ENCODE results near the gene MRPS6.

The MRPS6 gene

GRCh38 chr21:34071683-34072082 lies 1.7 kb upstream of the MRPS6 start:
- H3K27me3 ChIP-seq (replicated peaks in 2 of 5; ENCODE audit: control insufficient read depth in 4 of 5, insufficient read depth in 5 of 5, low read length in 4 of 5) = no peaks in the 10 kb centered on the region
- 95% methylated on average over 8 of the region's 9 CpGs for WGBS (ENCODE audit: insufficient coverage)
- peaks cover 0 to 6% (median 0%) of the 10 kb centered on the region in 4 experiments for H3K36me3 ChIP-seq (ENCODE audit: control insufficient read depth in 4 of 4, insufficient read depth in 4 of 4, low read length in 3 of 4)
- H3K27ac ChIP-seq (ENCODE audit: insufficient read depth in 1 of 2, low read depth in 1 of 2, low read length in 2 of 2, poor library complexity in 1 of 2, severe bottlenecking in 2 of 2) = no peak overlapping the region
- no peaks in the 10 kb centered on the region for H3K9me3 ChIP-seq (ENCODE audit: control extremely low read depth in 1 of 5, control insufficient read depth in 4 of 5, insufficient read depth in 2 of 5, low read depth in 1 of 5, low read length in 4 of 5)
- no peak overlapping the region for H3K4me3 ChIP-seq (ENCODE audit: control insufficient read depth in 1 of 7, extremely low read depth in 1 of 7, insufficient read depth in 4 of 7, low read depth in 2 of 7, low read length in 6 of 7)
- ChIA-PET CTCF (interaction anchor here (0.9 to 2.2 kb wide), 2 partner anchors 39 to 147 kb away, joined by 3 to 10 read pairs; no protein-coding TSS in a partner anchor), POLR2A (no interaction called here)
- no peak for DNase-seq
- H3K4me1 ChIP-seq (ENCODE audit: control extremely low read depth in 1 of 4, control insufficient read depth in 4 of 4, insufficient read depth in 4 of 4, low read length in 3 of 4) = peaks cover 0 to 28% (median 18%) of the 10 kb centered on the region in 4 experiments

- ChIA-PET CTCF (interaction anchor here (0.6 to 2.2 kb wide), 5 partner anchors 14 to 275 kb away, joined by 3 to 10 read pairs (median 3); no protein-coding TSS in a partner anchor), POLR2A (no interaction called here)
- WGBS (ENCODE audit: insufficient coverage) = 77% methylated on average over 23 of the region's 32 CpGs
- Histone ChIP-seq H3K9me3 (ENCODE audit: control extremely low read depth in 1 of 5, control insufficient read depth in 4 of 5, insufficient read depth in 2 of 5, low read depth in 1 of 5, low read length in 4 of 5) (no peaks in the 10 kb centered on the region), H3K27me3 (replicated peaks in 2 of 5; ENCODE audit: control insufficient read depth in 4 of 5, insufficient read depth in 5 of 5, low read length in 4 of 5) (no peaks in the 10 kb centered on the region), H3K36me3 (ENCODE audit: control insufficient read depth in 4 of 4, insufficient read depth in 4 of 4, low read length in 3 of 4) (peaks cover 0 to 6% (median 0%) of the 10 kb centered on the region in 4 experiments), H3K27ac (ENCODE audit: insufficient read depth in 1 of 2, low read depth in 1 of 2, low read length in 2 of 2, poor library complexity in 1 of 2, severe bottlenecking in 2 of 2) (no peak overlapping the region), H3K4me3 (ENCODE audit: control insufficient read depth in 1 of 7, extremely low read depth in 1 of 7, insufficient read depth in 4 of 7, low read depth in 2 of 7, low read length in 6 of 7) (peak overlapping the region; percentile 23 to 87 (median 63)), H3K4me1 (ENCODE audit: control extremely low read depth in 1 of 4, control insufficient read depth in 4 of 4, insufficient read depth in 4 of 4, low read length in 3 of 4) (peaks cover 0 to 35% (median 18%) of the 10 kb centered on the region in 4 experiments)
- no peak for DNase-seq
Observed at GRCh38 chr21:34072145-34073031, 990 bp upstream of the MRPS6 start.

- DNase-seq = peak in 1 of 3 donors; percentile 33
Observed at GRCh38 chr21:34073749-34074282, 438 bp downstream of the MRPS6 start.

GRCh38 chr21:34074283-34075090 lies 1.1 kb downstream of the MRPS6 start:
- H3K9me3 ChIP-seq (ENCODE audit: control extremely low read depth in 1 of 5, control insufficient read depth in 4 of 5, insufficient read depth in 2 of 5, low read depth in 1 of 5, low read length in 4 of 5) = no peaks in the 10 kb centered on the region
- peak overlapping the region; percentile 58 to 92 (median 78) for H3K4me3 ChIP-seq (ENCODE audit: control insufficient read depth in 1 of 7, extremely low read depth in 1 of 7, insufficient read depth in 4 of 7, low read depth in 2 of 7, low read length in 6 of 7)
- ChIA-PET POLR2A (interaction anchor here (0.8 kb wide), 1 partner anchor 17 kb away, joined by 3 read pairs; no protein-coding TSS in a partner anchor), CTCF (interaction anchor here (1.6 kb wide), 1 partner anchor 16 kb away, joined by 4 read pairs; no protein-coding TSS in a partner anchor)
- WGBS (ENCODE audit: insufficient coverage) = 54% methylated on average over 31 of the region's 32 CpGs
- H3K27ac ChIP-seq (ENCODE audit: insufficient read depth in 1 of 2, low read depth in 1 of 2, low read length in 2 of 2, poor library complexity in 1 of 2, severe bottlenecking in 2 of 2) = peak overlapping the region in 1 of 2 experiments; percentile 68
- peaks cover 0 to 6% (median under 1%) of the 10 kb centered on the region in 4 experiments for H3K36me3 ChIP-seq (ENCODE audit: control insufficient read depth in 4 of 4, insufficient read depth in 4 of 4, low read length in 3 of 4)
- no peaks in the 10 kb centered on the region for H3K27me3 ChIP-seq (replicated peaks in 2 of 5; ENCODE audit: control insufficient read depth in 4 of 5, insufficient read depth in 5 of 5, low read length in 4 of 5)
- peak in 2 of 3 donors; percentile 20 to 24 for DNase-seq
- peaks cover 0 to 53% (median 18%) of the 10 kb centered on the region in 4 experiments for H3K4me1 ChIP-seq (ENCODE audit: control extremely low read depth in 1 of 4, control insufficient read depth in 4 of 4, insufficient read depth in 4 of 4, low read length in 3 of 4)

More at GRCh38 chr21:34073749-34074282, 438 bp downstream of the MRPS6 start:
- ChIA-PET CTCF (interaction anchor here (0.9 to 2.2 kb wide), 4 partner anchors 17 to 150 kb away, joined by 3 to 10 read pairs (median 4); no protein-coding TSS in a partner anchor), POLR2A (interaction anchor here (0.8 kb wide), 1 partner anchor 18 kb away, joined by 3 read pairs; no protein-coding TSS in a partner anchor)
- no peaks in the 10 kb centered on the region for H3K27me3 ChIP-seq (replicated peaks in 2 of 5; ENCODE audit: control insufficient read depth in 4 of 5, insufficient read depth in 5 of 5, low read length in 4 of 5)
- H3K27ac ChIP-seq (ENCODE audit: insufficient read depth in 1 of 2, low read depth in 1 of 2, low read length in 2 of 2, poor library complexity in 1 of 2, severe bottlenecking in 2 of 2) = peak overlapping the region in 1 of 2 experiments; percentile 68
- under 1% methylated on average over 61 of the region's 95 CpGs for WGBS (ENCODE audit: insufficient coverage)
- no peaks in the 10 kb centered on the region for H3K9me3 ChIP-seq (ENCODE audit: control extremely low read depth in 1 of 5, control insufficient read depth in 4 of 5, insufficient read depth in 2 of 5, low read depth in 1 of 5, low read length in 4 of 5)
- peak overlapping the region; percentile 58 to 92 (median 80) for H3K4me3 ChIP-seq (ENCODE audit: control insufficient read depth in 1 of 7, extremely low read depth in 1 of 7, insufficient read depth in 4 of 7, low read depth in 2 of 7, low read length in 6 of 7)
- H3K4me1 ChIP-seq (ENCODE audit: control extremely low read depth in 1 of 4, control insufficient read depth in 4 of 4, insufficient read depth in 4 of 4, low read length in 3 of 4) = peaks cover 0 to 48% (median 18%) of the 10 kb centered on the region in 4 experiments
- H3K36me3 ChIP-seq (ENCODE audit: control insufficient read depth in 4 of 4, insufficient read depth in 4 of 4, low read length in 3 of 4) = peaks cover 0 to 6% (median 0%) of the 10 kb centered on the region in 4 experiments

- Histone ChIP-seq H3K36me3 (ENCODE audit: control insufficient read depth in 4 of 4, insufficient read depth in 4 of 4, low read length in 3 of 4) (peaks cover 0 to 6% (median under 1%) of the 10 kb centered on the region in 4 experiments), H3K27ac (ENCODE audit: insufficient read depth in 1 of 2, low read depth in 1 of 2, low read length in 2 of 2, poor library complexity in 1 of 2, severe bottlenecking in 2 of 2) (no peak overlapping the region), H3K4me3 (ENCODE audit: control insufficient read depth in 1 of 7, extremely low read depth in 1 of 7, insufficient read depth in 4 of 7, low read depth in 2 of 7, low read length in 6 of 7) (peak overlapping the region in 3 of 7 experiments; percentile 78 to 92 (median 80)), H3K9me3 (ENCODE audit: control extremely low read depth in 1 of 5, control insufficient read depth in 4 of 5, insufficient read depth in 2 of 5, low read depth in 1 of 5, low read length in 4 of 5) (no peaks in the 10 kb centered on the region), H3K4me1 (ENCODE audit: control extremely low read depth in 1 of 4, control insufficient read depth in 4 of 4, insufficient read depth in 4 of 4, low read length in 3 of 4) (peaks cover 0 to 59% (median 18%) of the 10 kb centered on the region in 4 experiments), H3K27me3 (replicated peaks in 2 of 5; ENCODE audit: control insufficient read depth in 4 of 5, insufficient read depth in 5 of 5, low read length in 4 of 5) (no peaks in the 10 kb centered on the region)
- CTCF ChIA-PET = interaction anchor here (1.4 to 1.9 kb wide), 4 partner anchors 16 to 151 kb away, joined by 4 to 6 read pairs (median 5); no protein-coding TSS in a partner anchor
- DNase-seq = no peak
- 100% methylated on average over 2 of the region's 2 CpGs for WGBS (ENCODE audit: insufficient coverage)
- POLR2A ChIA-PET = no interaction called here
Observed at GRCh38 chr21:34075091-34075425, 1.7 kb downstream of the MRPS6 start.

- Histone ChIP-seq H3K9me3 (ENCODE audit: control extremely low read depth in 1 of 5, control insufficient read depth in 4 of 5, insufficient read depth in 2 of 5, low read depth in 1 of 5, low read length in 4 of 5) (no peaks in the 10 kb centered on the region), H3K4me3 (ENCODE audit: control insufficient read depth in 1 of 7, extremely low read depth in 1 of 7, insufficient read depth in 4 of 7, low read depth in 2 of 7, low read length in 6 of 7) (no peak overlapping the region), H3K4me1 (ENCODE audit: control extremely low read depth in 1 of 4, control insufficient read depth in 4 of 4, insufficient read depth in 4 of 4, low read length in 3 of 4) (peaks cover 0 to 59% (median 18%) of the 10 kb centered on the region in 4 experiments), H3K27ac (ENCODE audit: insufficient read depth in 1 of 2, low read depth in 1 of 2, low read length in 2 of 2, poor library complexity in 1 of 2, severe bottlenecking in 2 of 2) (no peak overlapping the region), H3K36me3 (ENCODE audit: control insufficient read depth in 4 of 4, insufficient read depth in 4 of 4, low read length in 3 of 4) (peaks cover 0 to 7% (median under 1%) of the 10 kb centered on the region in 4 experiments), H3K27me3 (replicated peaks in 2 of 5; ENCODE audit: control insufficient read depth in 4 of 5, insufficient read depth in 5 of 5, low read length in 4 of 5) (no peaks in the 10 kb centered on the region)
- WGBS (ENCODE audit: insufficient coverage) = 95% methylated on average over 4 of the region's 9 CpGs
- CTCF ChIA-PET = interaction anchor here (1.3 to 1.9 kb wide), 4 partner anchors 16 to 152 kb away, joined by 3 to 6 read pairs (median 5); no protein-coding TSS in a partner anchor
- DNase-seq = no peak
- POLR2A ChIA-PET = no interaction called here
Observed at GRCh38 chr21:34075760-34076660, 2.6 kb downstream of the MRPS6 start.

All from common myeloid progenitor, CD34-positive (primary cell).